B cell (primary cell): ENCODE results near the gene GNB3. TPM values are rescaled to one million over a fixed set of nuclear protein-coding genes. Genes with fewer than 3 reads are reported as not detected.
A peak's percentile ranks its signal among the peaks of the same experiment; 100 is the strongest.

Source experiments
- ATAC-seq: fragments of 200-7000 bp; cut with Tn5 transposase; one replicate; pipeline ENCODE4 v1.10.0; 2021; ENCODE audit warnings: low read depth, mild to moderate bottlenecking, moderate number of reproducible peaks, moderate library complexity
- CTCF ChIA-PET: fragments of 350-600 bp; sonication (Branson Sonifier 250); formaldehyde crosslinking; loops from one replicate; lab custom pipeline; 2021; ENCODE audit warnings: antibody characterized with exemption, inconsistent platforms; lab: Charles Lee
- POLR2A ChIA-PET: fragments of 350-600 bp; sonication (Branson Sonifier 250); formaldehyde crosslinking; loops from one replicate; lab custom pipeline; 2021; ENCODE audit warnings: antibody characterized with exemption; lab: Charles Lee
- DNase-seq: peaks from one replicate; pipeline ENCODE4 v3.0.0; 2013
- H2AFZ ChIP-seq: 2 replicates; pipeline ENCODE4 v1.6.1; 2012; ENCODE audit warnings: mild to moderate bottlenecking, low read depth, low read length; ENCODE audit not compliant: insufficient read depth, poor library complexity, severe bottlenecking
- H3K27ac ChIP-seq, 2 donors: 1 replicate in 1 of 2; 2 replicates in 1 of 2; pipeline ENCODE4 v1.5.1; 2012 to 2013; ENCODE audit warnings: low read length in 2 of 2, mild to moderate bottlenecking in 2 of 2, moderate library complexity in 1 of 2
- H3K27me3 ChIP-seq, 4 experiments: fragments of 200-600 bp in 1 of 4; sonication (generic) in 1 of 4; replicated peaks in 1 of 4; 1 replicate in 2 of 4; 2 replicates in 2 of 4; pipeline versions ENCODE4 v1.6.1 to v1.7.0; 2013 to 2016; ENCODE audit warnings: low read length in 3 of 4, mild to moderate bottlenecking in 2 of 4, mixed read lengths in 1 of 4, moderate library complexity in 1 of 4; ENCODE audit not compliant: insufficient read depth in 4 of 4, control insufficient read depth in 3 of 4; ENCODE audit errors: control extremely low read depth in 1 of 4
- H3K36me3 ChIP-seq, 2 experiments: replicated peaks in 1 of 2; 1 replicate in 1 of 2; 2 replicates in 1 of 2; pipeline versions ENCODE4 v1.6.1 to v1.7.1; 2013; ENCODE audit warnings: low read length in 1 of 2; ENCODE audit not compliant: insufficient read depth in 2 of 2, control insufficient read depth in 1 of 2; ENCODE audit errors: control extremely low read depth in 1 of 2, extremely low read depth in 1 of 2
- H3K4me1 ChIP-seq, 2 donors: fragments of 200-600 bp in 1 of 2; sonication (generic) in 1 of 2; 1 replicate in 1 of 2; 2 replicates in 1 of 2; pipeline versions ENCODE4 v1.5.1 to v1.6.1; 2013 to 2017; ENCODE audit warnings: low read length in 2 of 2; ENCODE audit not compliant: control insufficient read depth in 2 of 2, insufficient read depth in 2 of 2
- H3K4me2 ChIP-seq: replicated peaks from 2 replicates; pipeline ENCODE3; 2012; ENCODE audit warnings: mild to moderate bottlenecking, low read depth, low read length; ENCODE audit not compliant: poor library complexity, severe bottlenecking
- H3K4me3 ChIP-seq, 5 experiments: fragments of 200-600 bp in 1 of 5; sonication (generic) in 1 of 5; 1 replicate in 3 of 5; 2 replicates in 2 of 5; pipeline versions ENCODE4 v1.5.1 to v1.7.0; 2011 to 2016; ENCODE audit warnings: low read length in 4 of 5, mild to moderate bottlenecking in 4 of 5, low read depth in 2 of 5, control low read depth in 1 of 5, moderate library complexity in 1 of 5; ENCODE audit not compliant: insufficient read depth in 1 of 5; ENCODE audit errors: control extremely low read depth in 1 of 5, extremely low read depth in 1 of 5
- H3K79me2 ChIP-seq: fragments of 200-600 bp; sonication (generic); one replicate; pipeline ENCODE4 v1.6.0; 2016; ENCODE audit warnings: low read length; ENCODE audit not compliant: control insufficient read depth, insufficient read depth
- H3K9ac ChIP-seq: fragments of 200-600 bp; sonication (generic); 2 replicates; pipeline ENCODE4 v1.6.1; 2017; ENCODE audit warnings: mild to moderate bottlenecking, low read length, moderate library complexity
- H3K9me3 ChIP-seq, 3 donors: one replicate each; pipeline versions ENCODE4 v1.6.1 to v1.7.1; 2013; ENCODE audit warnings: low read length in 2 of 3; ENCODE audit not compliant: control insufficient read depth in 2 of 3, insufficient read depth in 1 of 3; ENCODE audit errors: control extremely low read depth in 1 of 3
- H4K20me1 ChIP-seq: 2 replicates; pipeline ENCODE4 v1.6.0; 2012; ENCODE audit warnings: mild to moderate bottlenecking, low read length; ENCODE audit not compliant: insufficient read depth, control insufficient read depth, poor library complexity, severe bottlenecking
- H3K27ac Mint-ChIP-seq: one replicate; pipeline ENCODE4 v1.8.0; 2021; ENCODE audit warnings: mixed read lengths
- H3K27me3 Mint-ChIP-seq: one replicate; pipeline ENCODE4 v1.8.0; 2021; ENCODE audit warnings: mixed read lengths
- H3K4me1 Mint-ChIP-seq: one replicate; pipeline ENCODE4 v1.8.0; 2021; ENCODE audit warnings: mixed read lengths
- H3K4me3 Mint-ChIP-seq: one replicate; pipeline ENCODE4 v1.8.0; 2021; ENCODE audit warnings: mixed read lengths
- H3K9me3 Mint-ChIP-seq: one replicate; pipeline ENCODE4 v1.8.0; 2022; ENCODE audit warnings: mixed read lengths; ENCODE audit not compliant: insufficient read depth
- EZH2 ChIP-seq: IDR thresholded peaks from 2 replicates; pipeline ENCODE4 v1.6.1; 2012; ENCODE audit warnings: borderline replicate concordance, low read depth, mild to moderate bottlenecking, moderate library complexity, low read length; ENCODE audit not compliant: insufficient read depth, poor library complexity, severe bottlenecking
- WGBS: methylation state at CpG from one replicate; pipeline ENCODE4 v1.1.5; 2013; ENCODE audit warnings: missing lambda C conversion rate; ENCODE audit not compliant: insufficient coverage; 5-methylcytosine and 5-hydroxymethylcytosine counted together
- intact Hi-C: fragments of 100-400 bp; cut with micrococcal nuclease; formaldehyde crosslinking; loops from one replicate; pipeline ENCODE4 v1.10.0; 2022
- polyA plus RNA-seq: library from polyadenylated mRNA; depleted of rRNA; stranded (reverse); fragments of >200 nt; gene quantifications from 2 replicates; pipeline ENCODE4 v1.2.3, GENCODE V29; 2012
- total RNA-seq, 2 donors: library from RNA; stranded (reverse); fragments of 120-200 nt in 1 of 2; gene quantifications; 1 replicate in 1 of 2; 2 replicates in 1 of 2; pipeline versions ENCODE4 v1.2.3 to v1.2.4, GENCODE V29; 2013 to 2022
- TF ChIP-seq, protein P1 (sequence below): fragments of 200-600 bp; IDR thresholded peaks from one replicate; pipeline ENCODE4 v1.8.0; 2022; ENCODE audit warnings: antibody characterized with exemption, mild to moderate bottlenecking

Gene GNB3
- total and polyA plus RNA-seq, 2 donors (not counting 1 experiment from before 2014, with no cell fraction given): 0.27 to 0.49 TPM

GRCh38 chr12:6852651-6853354, 12.1 kb downstream of the GNB3 start:
- H3K4me2 ChIP-seq: peak overlapping the region; percentile 87
- H3K36me3 ChIP-seq: peaks cover 0 to 32% of the 10 kb centered on the region in 2 experiments
- DNase-seq (no peak), ATAC-seq (no peak)
- H3K79me2 ChIP-seq: peaks cover 46% of the 10 kb centered on the region
- no peaks in the 10 kb centered on the region for H3K9me3 Mint-ChIP-seq
- no peaks in the 10 kb centered on the region for H3K9me3 ChIP-seq
- ChIA-PET CTCF (interaction anchor here (0.6 to 6.7 kb wide), 12 partner anchors 16 to 260 kb away, joined by 3 to 136 read pairs (median 5); partner anchors contain the start of genes COPS7A, MLF2, SPSB2 and TPI1), POLR2A (interaction anchor here (0.6 to 5.3 kb wide), 18 partner anchors 9 to 383 kb away, joined by 3 to 49 read pairs (median 6); partner anchors contain the start of genes COPS7A, LPCAT3, LRRC23 and MLF2)
- peaks cover 6 to 23% of the 10 kb centered on the region in 2 donors for H3K4me1 ChIP-seq
- peak overlapping the region; percentile 37 to 56 for H3K27ac ChIP-seq
- peaks cover 23% of the 10 kb centered on the region for H3K4me1 Mint-ChIP-seq
- peaks cover 5% of the 10 kb centered on the region for H4K20me1 ChIP-seq
- 0% methylated on average over 10 of the region's 18 CpGs for WGBS
- TF ChIP-seq EZH2: no peak
- TF ChIP-seq, protein P1, sequence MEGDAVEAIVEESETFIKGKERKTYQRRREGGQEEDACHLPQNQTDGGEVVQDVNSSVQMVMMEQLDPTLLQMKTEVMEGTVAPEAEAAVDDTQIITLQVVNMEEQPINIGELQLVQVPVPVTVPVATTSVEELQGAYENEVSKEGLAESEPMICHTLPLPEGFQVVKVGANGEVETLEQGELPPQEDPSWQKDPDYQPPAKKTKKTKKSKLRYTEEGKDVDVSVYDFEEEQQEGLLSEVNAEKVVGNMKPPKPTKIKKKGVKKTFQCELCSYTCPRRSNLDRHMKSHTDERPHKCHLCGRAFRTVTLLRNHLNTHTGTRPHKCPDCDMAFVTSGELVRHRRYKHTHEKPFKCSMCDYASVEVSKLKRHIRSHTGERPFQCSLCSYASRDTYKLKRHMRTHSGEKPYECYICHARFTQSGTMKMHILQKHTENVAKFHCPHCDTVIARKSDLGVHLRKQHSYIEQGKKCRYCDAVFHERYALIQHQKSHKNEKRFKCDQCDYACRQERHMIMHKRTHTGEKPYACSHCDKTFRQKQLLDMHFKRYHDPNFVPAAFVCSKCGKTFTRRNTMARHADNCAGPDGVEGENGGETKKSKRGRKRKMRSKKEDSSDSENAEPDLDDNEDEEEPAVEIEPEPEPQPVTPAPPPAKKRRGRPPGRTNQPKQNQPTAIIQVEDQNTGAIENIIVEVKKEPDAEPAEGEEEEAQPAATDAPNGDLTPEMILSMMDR: no peak
- H3K4me3 Mint-ChIP-seq: peak overlapping the region; percentile 92
- no peaks in the 10 kb centered on the region for H3K27me3 ChIP-seq
- intact Hi-C loops: loop anchor here (1.0 to 5.0 kb wide), 10 partner anchors 14 to 296 kb away; partner anchors contain the start of genes CHD4, COPS7A, IFFO1 and LPCAT3
- no peaks in the 10 kb centered on the region for H3K27me3 Mint-ChIP-seq
- peak overlapping the region; percentile 11 to 92 (median 85) for H3K4me3 ChIP-seq
- H3K27ac Mint-ChIP-seq: peak overlapping the region; percentile 93
- peak overlapping the region; percentile 80 for H2AFZ ChIP-seq
- H3K9ac ChIP-seq: peak overlapping the region; percentile 87
